Mammary epithelial cell (primary cell): ENCODE results near the gene AKR1B1.

Experiments
- EZH2 ChIP-seq: IDR thresholded peaks from 2 replicates; pipeline ENCODE4 v1.6.1; 2012; ENCODE audit warnings: low read length, inconsistent platforms, borderline replicate concordance
- TF ChIP-seq, protein P1 (sequence below), 2 donors: IDR thresholded peaks in 1 of 2; conservative IDR thresholded peaks in 1 of 2; 2 replicates each; pipeline ENCODE4 v1.5.1; 2011 to 2012; ENCODE audit warnings: inconsistent platforms in 2 of 2, low read length in 2 of 2, mild to moderate bottlenecking in 2 of 2, control low read depth in 1 of 2, low read depth in 1 of 2; ENCODE audit not compliant: insufficient read depth in 1 of 2; ENCODE audit errors: extremely low read depth in 1 of 2

DNA sequence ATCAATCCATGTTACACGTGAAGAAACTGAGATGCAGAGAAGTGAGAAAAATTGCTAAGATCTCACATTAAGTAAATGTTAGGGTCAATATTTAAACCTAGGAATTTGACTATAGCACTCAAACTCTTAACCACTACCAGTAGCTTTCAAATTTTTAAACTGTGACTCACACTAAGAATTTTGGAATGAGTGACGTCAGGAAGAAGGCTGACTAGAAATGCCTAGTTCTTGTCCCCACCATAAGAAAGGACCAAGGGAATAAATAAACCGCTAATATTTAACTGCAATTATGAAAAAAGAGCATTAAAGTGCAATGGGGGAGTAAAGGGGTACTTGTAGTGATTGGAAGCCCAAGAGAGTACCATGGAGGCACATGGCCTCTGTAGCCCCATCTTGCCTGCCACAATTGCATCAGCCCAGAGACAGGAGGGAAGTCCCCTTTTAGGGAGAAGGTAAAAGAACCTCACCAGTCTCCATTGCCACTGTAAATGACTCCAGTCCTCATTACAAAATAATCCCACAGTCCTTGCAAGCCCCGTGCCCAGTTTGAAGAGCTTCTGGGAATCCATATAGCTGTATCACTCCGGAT, 3.5 kb upstream of the AKR1B1 start:
- TF ChIP-seq, protein P1, sequence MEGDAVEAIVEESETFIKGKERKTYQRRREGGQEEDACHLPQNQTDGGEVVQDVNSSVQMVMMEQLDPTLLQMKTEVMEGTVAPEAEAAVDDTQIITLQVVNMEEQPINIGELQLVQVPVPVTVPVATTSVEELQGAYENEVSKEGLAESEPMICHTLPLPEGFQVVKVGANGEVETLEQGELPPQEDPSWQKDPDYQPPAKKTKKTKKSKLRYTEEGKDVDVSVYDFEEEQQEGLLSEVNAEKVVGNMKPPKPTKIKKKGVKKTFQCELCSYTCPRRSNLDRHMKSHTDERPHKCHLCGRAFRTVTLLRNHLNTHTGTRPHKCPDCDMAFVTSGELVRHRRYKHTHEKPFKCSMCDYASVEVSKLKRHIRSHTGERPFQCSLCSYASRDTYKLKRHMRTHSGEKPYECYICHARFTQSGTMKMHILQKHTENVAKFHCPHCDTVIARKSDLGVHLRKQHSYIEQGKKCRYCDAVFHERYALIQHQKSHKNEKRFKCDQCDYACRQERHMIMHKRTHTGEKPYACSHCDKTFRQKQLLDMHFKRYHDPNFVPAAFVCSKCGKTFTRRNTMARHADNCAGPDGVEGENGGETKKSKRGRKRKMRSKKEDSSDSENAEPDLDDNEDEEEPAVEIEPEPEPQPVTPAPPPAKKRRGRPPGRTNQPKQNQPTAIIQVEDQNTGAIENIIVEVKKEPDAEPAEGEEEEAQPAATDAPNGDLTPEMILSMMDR (conservative IDR thresholded peaks at IDR 0.05 in 1 of 2, IDR thresholded peaks at IDR 0.05 in 1 of 2; ENCODE audit: extremely low read depth in 1 of 2, insufficient read depth in 1 of 2, low read depth in 1 of 2, low read length in 2 of 2) = no peak
- TF ChIP-seq EZH2 = no peak
